Breast epithelium (tissue), 3 donors: Measurements from ENCODE around the gene COPE.

Experiments used
- POLR2A ChIP-seq: fragments of 450-650 bp; IDR thresholded peaks from one replicate; pipeline ENCODE4 v1.6.1; 2016; ENCODE audit warnings: antibody characterized with exemption, mild to moderate bottlenecking, moderate library complexity
- POLR2AphosphoS5 ChIP-seq, 3 donors: sonication (generic); formaldehyde crosslinking; IDR thresholded peaks; one replicate each; pipeline ENCODE4 v1.6.1; 2017; ENCODE audit warnings: antibody characterized with exemption in 3 of 3
- TF ChIP-seq, protein P1 (sequence below), 3 donors: fragments of 450-650 bp; IDR thresholded peaks; one replicate each; pipeline ENCODE4 v1.5.1; 2016 to 2017; ENCODE audit warnings: antibody characterized with exemption in 3 of 3, mild to moderate bottlenecking in 3 of 3, moderate library complexity in 3 of 3

DNA sequence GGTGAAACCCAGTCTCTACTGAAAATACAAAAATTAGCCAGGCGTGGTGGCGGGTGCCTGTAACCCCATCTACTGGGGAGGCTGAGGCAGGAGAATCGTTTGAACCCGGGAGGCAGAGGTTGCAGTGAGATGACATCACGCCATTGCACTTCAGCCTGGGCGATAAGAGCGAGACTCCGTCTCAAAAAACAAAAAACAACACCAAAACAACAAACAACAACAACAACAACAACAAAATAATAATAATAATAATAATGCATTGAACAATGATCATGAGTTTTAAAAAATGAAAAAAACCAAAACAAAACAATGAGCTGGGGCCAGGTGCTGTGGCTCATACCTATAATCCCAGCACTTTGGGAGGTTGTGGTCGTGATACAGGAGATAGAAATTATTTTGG, 44.9 kb upstream of the COPE start:
- TF ChIP-seq POLR2AphosphoS5 (IDR thresholded peaks at IDR 0.05) (no peak), POLR2A (no peak)
- TF ChIP-seq, protein P1, sequence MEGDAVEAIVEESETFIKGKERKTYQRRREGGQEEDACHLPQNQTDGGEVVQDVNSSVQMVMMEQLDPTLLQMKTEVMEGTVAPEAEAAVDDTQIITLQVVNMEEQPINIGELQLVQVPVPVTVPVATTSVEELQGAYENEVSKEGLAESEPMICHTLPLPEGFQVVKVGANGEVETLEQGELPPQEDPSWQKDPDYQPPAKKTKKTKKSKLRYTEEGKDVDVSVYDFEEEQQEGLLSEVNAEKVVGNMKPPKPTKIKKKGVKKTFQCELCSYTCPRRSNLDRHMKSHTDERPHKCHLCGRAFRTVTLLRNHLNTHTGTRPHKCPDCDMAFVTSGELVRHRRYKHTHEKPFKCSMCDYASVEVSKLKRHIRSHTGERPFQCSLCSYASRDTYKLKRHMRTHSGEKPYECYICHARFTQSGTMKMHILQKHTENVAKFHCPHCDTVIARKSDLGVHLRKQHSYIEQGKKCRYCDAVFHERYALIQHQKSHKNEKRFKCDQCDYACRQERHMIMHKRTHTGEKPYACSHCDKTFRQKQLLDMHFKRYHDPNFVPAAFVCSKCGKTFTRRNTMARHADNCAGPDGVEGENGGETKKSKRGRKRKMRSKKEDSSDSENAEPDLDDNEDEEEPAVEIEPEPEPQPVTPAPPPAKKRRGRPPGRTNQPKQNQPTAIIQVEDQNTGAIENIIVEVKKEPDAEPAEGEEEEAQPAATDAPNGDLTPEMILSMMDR (IDR thresholded peaks at IDR 0.05) = no peak
